Stimulated activated CD4-positive, alpha-beta T cell treated with anti-CD3 and anti-CD28 coated beads, Interleukin-1b, Interleukin-23, amount 100 ng/mL, for 4 hours (primary cell): Measurements from ENCODE around the gene SLK.

ENCODE experiments used
- DNase-seq, 2 donors: peaks; one replicate each; pipeline ENCODE4 v3.0.0-alpha.2; 2020; ENCODE audit warnings: low read depth in 2 of 2

The SLK gene

GRCh38 chr10:103941801-103942200 is 25.1 kb upstream of the SLK start:
- no peak for DNase-seq

GRCh38 chr10:103942866-103943265 is 24.1 kb upstream of the SLK start:
- no peak for DNase-seq

- DNase-seq: no peak
These were observed 19.0 kb upstream of the SLK start for GRCh38 chr10:103947799-103948516.

- DNase-seq: no peak
These were observed 17.2 kb upstream of the SLK start for GRCh38 chr10:103949728-103950127.

- DNase-seq: no peak
These were observed 15.8 kb upstream of the SLK start for GRCh38 chr10:103951183-103951582.

GRCh38 chr10:103951942-103952341 is 15.0 kb upstream of the SLK start:
- no peak for DNase-seq

- no peak for DNase-seq
These were observed 12.4 kb upstream of the SLK start for GRCh38 chr10:103954543-103954942.

- no peak for DNase-seq
These were observed 7.9 kb upstream of the SLK start for GRCh38 chr10:103958996-103959395.

- no peak for DNase-seq
These were observed 6.8 kb upstream of the SLK start for GRCh38 chr10:103960103-103960502.

GRCh38 chr10:103967448-103968071 is 620 bp downstream of the SLK start:
- peak in 1 of 2 donors; percentile 23 for DNase-seq

- no peak for DNase-seq
These were observed 1.8 kb downstream of the SLK start for GRCh38 chr10:103968441-103969391.

GRCh38 chr10:103969436-103969835 is 2.5 kb downstream of the SLK start:
- no peak for DNase-seq

- no peak for DNase-seq
These were observed 3.1 kb downstream of the SLK start for GRCh38 chr10:103969857-103970627.

- no peak for DNase-seq
These were observed 8.2 kb downstream of the SLK start for GRCh38 chr10:103975169-103975568.

GRCh38 chr10:103977204-103977603 is 10.3 kb downstream of the SLK start:
- DNase-seq: no peak

GRCh38 chr10:103979530-103979929 is 12.6 kb downstream of the SLK start:
- DNase-seq: no peak

- DNase-seq: no peak
These were observed 13.5 kb downstream of the SLK start for GRCh38 chr10:103980288-103980906.

GRCh38 chr10:103982639-103983038 is 15.7 kb downstream of the SLK start:
- DNase-seq: no peak

- no peak for DNase-seq
These were observed 16.5 kb downstream of the SLK start for GRCh38 chr10:103983367-103983911.

- DNase-seq: no peak
These were observed 18.8 kb downstream of the SLK start for GRCh38 chr10:103985726-103986125.

GRCh38 chr10:103986360-103986759 is 19.4 kb downstream of the SLK start:
- no peak for DNase-seq
